Measurements from ENCODE around the gene CALCA.

CALCA gene

GRCh38 chr11:14942745-14943144 lies 29.4 kb downstream of the CALCA start:
- Histone ChIP-seq H3K27me3 (ENCODE audit: control insufficient read depth in 1 of 2, insufficient read depth in 2 of 2, low read length in 2 of 2) (no peaks in the 10 kb centered on the region), H3K9ac (ENCODE audit: low read length in 2 of 2) (no peak overlapping the region), H3K4me1 (ENCODE audit: control insufficient read depth, insufficient read depth, low read length) (no peaks in the 10 kb centered on the region), H3K27ac (ENCODE audit: low read length) (no peak overlapping the region), H3K9me3 (ENCODE audit: control insufficient read depth in 2 of 2, low read length in 2 of 2) (no peaks in the 10 kb centered on the region), H3K36me3 (ENCODE audit: control insufficient read depth in 2 of 2, insufficient read depth in 2 of 2, low read length in 2 of 2) (no peaks in the 10 kb centered on the region), H3K4me3 (ENCODE audit: low read length in 2 of 2) (no peak overlapping the region)

- H3K27ac ChIP-seq (ENCODE audit: low read length) = no peak overlapping the region
- no peaks in the 10 kb centered on the region for H3K36me3 ChIP-seq (ENCODE audit: control insufficient read depth in 2 of 2, insufficient read depth in 2 of 2, low read length in 2 of 2)
- no peaks in the 10 kb centered on the region for H3K9me3 ChIP-seq (ENCODE audit: control insufficient read depth in 2 of 2, low read length in 2 of 2)
- H3K27me3 ChIP-seq (ENCODE audit: control insufficient read depth in 1 of 2, insufficient read depth in 2 of 2, low read length in 2 of 2) = no peaks in the 10 kb centered on the region
- no peaks in the 10 kb centered on the region for H3K4me1 ChIP-seq (ENCODE audit: control insufficient read depth, insufficient read depth, low read length)
- no peak overlapping the region for H3K4me3 ChIP-seq (ENCODE audit: low read length in 2 of 2)
- no peak overlapping the region for H3K9ac ChIP-seq (ENCODE audit: low read length in 2 of 2)
Measured at GRCh38 chr11:14938936-14939335, 33.2 kb downstream of the CALCA start.

- Histone ChIP-seq H3K9ac (ENCODE audit: low read length in 2 of 2) (no peak overlapping the region), H3K27me3 (ENCODE audit: control insufficient read depth in 1 of 2, insufficient read depth in 2 of 2, low read length in 2 of 2) (no peaks in the 10 kb centered on the region), H3K9me3 (ENCODE audit: control insufficient read depth in 2 of 2, low read length in 2 of 2) (no peaks in the 10 kb centered on the region), H3K27ac (ENCODE audit: low read length) (no peak overlapping the region), H3K4me3 (ENCODE audit: low read length in 2 of 2) (no peak overlapping the region), H3K4me1 (ENCODE audit: control insufficient read depth, insufficient read depth, low read length) (no peaks in the 10 kb centered on the region), H3K36me3 (ENCODE audit: control insufficient read depth in 2 of 2, insufficient read depth in 2 of 2, low read length in 2 of 2) (no peaks in the 10 kb centered on the region)
Measured at GRCh38 chr11:14934641-14935351, 37.4 kb downstream of the CALCA start.

GRCh38 chr11:14932447-14932846 lies 39.7 kb downstream of the CALCA start:
- Histone ChIP-seq H3K9ac (ENCODE audit: low read length in 2 of 2) (no peak overlapping the region), H3K4me1 (ENCODE audit: control insufficient read depth, insufficient read depth, low read length) (no peaks in the 10 kb centered on the region), H3K27me3 (ENCODE audit: control insufficient read depth in 1 of 2, insufficient read depth in 2 of 2, low read length in 2 of 2) (no peaks in the 10 kb centered on the region), H3K36me3 (ENCODE audit: control insufficient read depth in 2 of 2, insufficient read depth in 2 of 2, low read length in 2 of 2) (no peaks in the 10 kb centered on the region), H3K9me3 (ENCODE audit: control insufficient read depth in 2 of 2, low read length in 2 of 2) (no peaks in the 10 kb centered on the region), H3K4me3 (ENCODE audit: low read length in 2 of 2) (no peak overlapping the region), H3K27ac (ENCODE audit: low read length) (no peak overlapping the region)

GRCh38 chr11:14930369-14930768 lies 41.8 kb downstream of the CALCA start:
- H3K9ac ChIP-seq (ENCODE audit: low read length in 2 of 2) = no peak overlapping the region
- no peaks in the 10 kb centered on the region for H3K36me3 ChIP-seq (ENCODE audit: control insufficient read depth in 2 of 2, insufficient read depth in 2 of 2, low read length in 2 of 2)
- H3K4me1 ChIP-seq (ENCODE audit: control insufficient read depth, insufficient read depth, low read length) = no peaks in the 10 kb centered on the region
- H3K4me3 ChIP-seq (ENCODE audit: low read length in 2 of 2) = no peak overlapping the region
- no peaks in the 10 kb centered on the region for H3K27me3 ChIP-seq (ENCODE audit: control insufficient read depth in 1 of 2, insufficient read depth in 2 of 2, low read length in 2 of 2)
- H3K9me3 ChIP-seq (ENCODE audit: control insufficient read depth in 2 of 2, low read length in 2 of 2) = no peaks in the 10 kb centered on the region
- no peak overlapping the region for H3K27ac ChIP-seq (ENCODE audit: low read length)

- Histone ChIP-seq H3K9ac (ENCODE audit: low read length in 2 of 2) (no peak overlapping the region), H3K4me1 (ENCODE audit: control insufficient read depth, insufficient read depth, low read length) (no peaks in the 10 kb centered on the region), H3K27me3 (ENCODE audit: control insufficient read depth in 1 of 2, insufficient read depth in 2 of 2, low read length in 2 of 2) (no peaks in the 10 kb centered on the region), H3K36me3 (ENCODE audit: control insufficient read depth in 2 of 2, insufficient read depth in 2 of 2, low read length in 2 of 2) (no peaks in the 10 kb centered on the region), H3K4me3 (ENCODE audit: low read length in 2 of 2) (no peak overlapping the region), H3K9me3 (ENCODE audit: control insufficient read depth in 2 of 2, low read length in 2 of 2) (no peaks in the 10 kb centered on the region), H3K27ac (ENCODE audit: low read length) (no peak overlapping the region)
Measured at GRCh38 chr11:14927146-14927545, 45.0 kb downstream of the CALCA start.

- H3K4me3 ChIP-seq (ENCODE audit: low read length in 2 of 2) = no peak overlapping the region
- H3K9ac ChIP-seq (ENCODE audit: low read length in 2 of 2) = no peak overlapping the region
- H3K27me3 ChIP-seq (ENCODE audit: control insufficient read depth in 1 of 2, insufficient read depth in 2 of 2, low read length in 2 of 2) = no peaks in the 10 kb centered on the region
- no peaks in the 10 kb centered on the region for H3K9me3 ChIP-seq (ENCODE audit: control insufficient read depth in 2 of 2, low read length in 2 of 2)
- no peak overlapping the region for H3K27ac ChIP-seq (ENCODE audit: low read length)
- no peaks in the 10 kb centered on the region for H3K4me1 ChIP-seq (ENCODE audit: control insufficient read depth, insufficient read depth, low read length)
- no peaks in the 10 kb centered on the region for H3K36me3 ChIP-seq (ENCODE audit: control insufficient read depth in 2 of 2, insufficient read depth in 2 of 2, low read length in 2 of 2)
Measured at GRCh38 chr11:14924318-14924717, 47.8 kb downstream of the CALCA start.

All from stomach smooth muscle (tissue), 2 donors.